Stimulated activated CD4-positive, alpha-beta T cell treated with anti-CD3 and anti-CD28 coated beads, Interleukin-1b, Interleukin-23, amount 100 ng/mL, for 24 hours (primary cell): ENCODE results near the gene HES1.
"Not testable (repeated sequence)": the region's sequence is repeated elsewhere in the genome, so short reads cannot be mapped to it uniquely, and the experiment has no call there.

Source experiments
- DNase-seq, 4 experiments: peaks; one replicate each; pipeline ENCODE4 v3.0.0-alpha.2; 2020; ENCODE audit warnings: low read depth in 4 of 4, low spot score in 1 of 4

Gene HES1

GRCh38 chr3:194135806-194136518, at the start of gene HES1:
TSS of gene HES1 (plus strand) at chr3:194136148. CDS start at chr3:194136381, 233 bp downstream.
- DNase-seq, result peak in 2 of 4 experiments; percentile 28 to 53

GRCh38 chr3:194086388-194087075, 49.4 kb upstream of the HES1 start:
- DNase-seq, result no peak

- DNase-seq, result no peak
Observed at GRCh38 chr3:194087280-194087679, 48.7 kb upstream of the HES1 start.

GRCh38 chr3:194087995-194088855, 47.7 kb upstream of the HES1 start:
- no peak for DNase-seq

- DNase-seq, result no peak
Observed at GRCh38 chr3:194089357-194090177, 46.4 kb upstream of the HES1 start.

GRCh38 chr3:194090178-194090555, 45.8 kb upstream of the HES1 start:
- DNase-seq, result not testable (repeated sequence)

- no peak for DNase-seq
Observed at GRCh38 chr3:194090716-194091115, 45.2 kb upstream of the HES1 start.

GRCh38 chr3:194091141-194091540, 44.8 kb upstream of the HES1 start:
- DNase-seq, result no peak

- DNase-seq, result not testable (repeated sequence)
Observed at GRCh38 chr3:194091897-194092296, 44.1 kb upstream of the HES1 start.

GRCh38 chr3:194092881-194093301, 43.1 kb upstream of the HES1 start:
- no peak for DNase-seq

- no peak for DNase-seq
Observed at GRCh38 chr3:194093842-194094241, 42.1 kb upstream of the HES1 start.

- no peak for DNase-seq
Observed at GRCh38 chr3:194095464-194095863, 40.5 kb upstream of the HES1 start.

GRCh38 chr3:194095902-194096301, 40.0 kb upstream of the HES1 start:
- DNase-seq, result no peak

GRCh38 chr3:194097141-194097882, 38.6 kb upstream of the HES1 start:
- DNase-seq, result no peak

GRCh38 chr3:194098081-194098842, 37.7 kb upstream of the HES1 start:
- no peak for DNase-seq

GRCh38 chr3:194098843-194099183, 37.1 kb upstream of the HES1 start:
- DNase-seq, result no peak

- no peak for DNase-seq
Observed at GRCh38 chr3:194099215-194099614, 36.7 kb upstream of the HES1 start.

- DNase-seq, result no peak
Observed at GRCh38 chr3:194100856-194101390, 35.0 kb upstream of the HES1 start.
